Calu3 (cell line): ENCODE measurements around the gene CPE. TPM values are rescaled to one million over a fixed set of nuclear protein-coding genes. Genes with fewer than 3 reads are reported as not detected.

Experiments used
- BruUV-seq: library from RNA; stranded (reverse); fragments of 400-500 nt; replicated peaks from 2 replicates; lab custom pipeline; 2021; lab: Mats Ljungman, UMichigan
- CTCF ChIA-PET: fragments of 300-600 bp; sonication (Branson Sonifier 250); formaldehyde crosslinking; loops from one replicate; lab custom pipeline; 2022; ENCODE audit warnings: antibody characterized with exemption; lab: Charles Lee
- DNase-seq: peaks from one replicate; pipeline ENCODE4 v3.0.0; 2022
- H3K27ac Mint-ChIP-seq: one replicate; pipeline ENCODE4 v1.8.0; 2022; ENCODE audit warnings: mixed read lengths; ENCODE audit not compliant: unreplicated experiment
- H3K27me3 Mint-ChIP-seq: one replicate; pipeline ENCODE4 v1.8.0; 2022; ENCODE audit warnings: mixed read lengths; ENCODE audit not compliant: unreplicated experiment
- H3K36me3 Mint-ChIP-seq: one replicate; pipeline ENCODE4 v1.8.0; 2022; ENCODE audit warnings: mild to moderate bottlenecking, moderate library complexity, mixed read lengths; ENCODE audit not compliant: insufficient read depth, unreplicated experiment
- H3K4me1 Mint-ChIP-seq: one replicate; pipeline ENCODE4 v1.8.0; 2022; ENCODE audit warnings: mild to moderate bottlenecking, low read depth, mixed read lengths; ENCODE audit not compliant: unreplicated experiment
- H3K4me3 Mint-ChIP-seq: one replicate; pipeline ENCODE4 v1.8.0; 2022; ENCODE audit warnings: mild to moderate bottlenecking, low read depth, moderate library complexity, mixed read lengths; ENCODE audit not compliant: unreplicated experiment
- H3K9me3 Mint-ChIP-seq: one replicate; pipeline ENCODE4 v1.8.0; 2022; ENCODE audit warnings: low read depth, mixed read lengths; ENCODE audit not compliant: unreplicated experiment
- CTCF ChIP-seq: fragments of 200-600 bp; IDR thresholded peaks from one replicate; pipeline ENCODE4 v1.8.0; 2022; ENCODE audit warnings: antibody characterized with exemption; ENCODE audit not compliant: unreplicated experiment
- intact Hi-C: fragments of 100-400 bp; cut with micrococcal nuclease; formaldehyde crosslinking; loops from one replicate; pipeline ENCODE4 v1.10.0; 2022; ENCODE audit not compliant: unreplicated experiment
- total RNA-seq: library from RNA; stranded (reverse); gene quantifications from 2 replicates; pipeline ENCODE4 v1.2.3, GENCODE V29; 2022

CPE gene
- total RNA-seq, 1 experiment from 2014 or later: 4.7 TPM

GRCh38 chr4:165368114-165368513 lies 10.7 kb upstream of the CPE start:
- BruUV-seq: no TSS peak
- DNase-seq: no peak
- no peak for TF ChIP-seq CTCF
- Mint-ChIP-seq H3K4me3 (no peak overlapping the region), H3K9me3 (no peaks in the 10 kb centered on the region), H3K27ac (no peak overlapping the region), H3K4me1 (no peaks in the 10 kb centered on the region), H3K36me3 (no peaks in the 10 kb centered on the region), H3K27me3 (no peaks in the 10 kb centered on the region)
- intact Hi-C loops: no loop called here
- CTCF ChIA-PET: interaction anchor here (0.8 kb wide), 1 partner anchor 726 kb away, joined by 3 read pairs; no protein-coding TSS in a partner anchor

GRCh38 chr4:165368567-165368966 lies 10.2 kb upstream of the CPE start:
- no peaks in the 10 kb centered on the region for H3K9me3 Mint-ChIP-seq
- no peaks in the 10 kb centered on the region for H3K4me1 Mint-ChIP-seq
- intact Hi-C loops: no loop called here
- no peaks in the 10 kb centered on the region for H3K36me3 Mint-ChIP-seq
- CTCF ChIA-PET: no interaction called here
- no peak for DNase-seq
- H3K27me3 Mint-ChIP-seq: no peaks in the 10 kb centered on the region
- no peak for TF ChIP-seq CTCF
- no peak overlapping the region for H3K4me3 Mint-ChIP-seq
- no peak overlapping the region for H3K27ac Mint-ChIP-seq
- BruUV-seq: no TSS peak

- CTCF ChIA-PET: interaction anchor here (0.6 kb wide), 1 partner anchor 236 kb away, joined by 4 read pairs; no protein-coding TSS in a partner anchor
- no peaks in the 10 kb centered on the region for H3K4me1 Mint-ChIP-seq
- no peak for TF ChIP-seq CTCF
- no peak overlapping the region for H3K27ac Mint-ChIP-seq
- intact Hi-C loops: no loop called here
- BruUV-seq: no TSS peak
- no peaks in the 10 kb centered on the region for H3K9me3 Mint-ChIP-seq
- no peak for DNase-seq
- no peaks in the 10 kb centered on the region for H3K27me3 Mint-ChIP-seq
- no peaks in the 10 kb centered on the region for H3K36me3 Mint-ChIP-seq
- H3K4me3 Mint-ChIP-seq: no peak overlapping the region
Observed at GRCh38 chr4:165369522-165369921, 9.3 kb upstream of the CPE start.

GRCh38 chr4:165370530-165370929 lies 8.3 kb upstream of the CPE start:
- Mint-ChIP-seq H3K36me3 (no peaks in the 10 kb centered on the region), H3K4me1 (no peaks in the 10 kb centered on the region), H3K27me3 (no peaks in the 10 kb centered on the region), H3K4me3 (no peak overlapping the region), H3K9me3 (no peaks in the 10 kb centered on the region), H3K27ac (no peak overlapping the region)
- intact Hi-C loops: no loop called here
- TF ChIP-seq CTCF: no peak
- CTCF ChIA-PET: no interaction called here
- DNase-seq: no peak
- no TSS peak for BruUV-seq
